Immature natural killer cell (primary cell): ENCODE results near the gene ZFYVE28. TPM values are rescaled to one million over a fixed set of nuclear protein-coding genes. Genes with fewer than 3 reads are reported as not detected.

Experiments used
- DNase-seq, 3 donors: peaks; one replicate each; pipeline ENCODE4 v3.0.0; 2022; ENCODE audit warnings: mixed read lengths in 1 of 3
- H3K27ac Mint-ChIP-seq, 6 donors: one replicate each; pipeline ENCODE4 v1.8.0; 2020; ENCODE audit warnings: mixed read lengths in 6 of 6, mild to moderate bottlenecking in 5 of 6, inconsistent platforms in 4 of 6, moderate library complexity in 3 of 6
- H3K27me3 Mint-ChIP-seq, 3 donors: one replicate each; pipeline ENCODE4 v1.8.0; 2020 to 2021; ENCODE audit warnings: low read depth in 3 of 3, mild to moderate bottlenecking in 3 of 3, mixed read lengths in 3 of 3, moderate library complexity in 3 of 3, inconsistent platforms in 1 of 3
- H3K36me3 Mint-ChIP-seq, 3 donors: one replicate each; pipeline ENCODE4 v1.8.0; 2020; ENCODE audit warnings: mixed read lengths in 3 of 3, inconsistent platforms in 2 of 3, mild to moderate bottlenecking in 2 of 3
- H3K4me1 Mint-ChIP-seq, 2 donors: one replicate each; pipeline ENCODE4 v1.8.0; 2020; ENCODE audit warnings: inconsistent platforms in 2 of 2, mild to moderate bottlenecking in 2 of 2, mixed read lengths in 2 of 2, moderate library complexity in 1 of 2
- H3K4me3 Mint-ChIP-seq, 5 donors: one replicate each; pipeline ENCODE4 v1.8.0; 2020; ENCODE audit warnings: mild to moderate bottlenecking in 5 of 5, mixed read lengths in 5 of 5, inconsistent platforms in 3 of 5, moderate library complexity in 3 of 5
- H3K9me3 Mint-ChIP-seq, 6 donors: one replicate each; pipeline ENCODE4 v1.8.0; 2020; ENCODE audit warnings: mild to moderate bottlenecking in 6 of 6, mixed read lengths in 6 of 6, inconsistent platforms in 4 of 6, moderate library complexity in 3 of 6
- polyA plus RNA-seq, 3 donors: library from polyadenylated mRNA; unstranded; fragments of 300-500 nt; fragmentation: Illumina TruSeq; gene quantifications; one replicate each; pipeline ENCODE4 v1.2.3, GENCODE V29; 2021

Gene ZFYVE28
- polyA plus RNA-seq, 3 donors from 2014 or later = 11.9 to 17.5 (median 14.4) TPM

DNA sequence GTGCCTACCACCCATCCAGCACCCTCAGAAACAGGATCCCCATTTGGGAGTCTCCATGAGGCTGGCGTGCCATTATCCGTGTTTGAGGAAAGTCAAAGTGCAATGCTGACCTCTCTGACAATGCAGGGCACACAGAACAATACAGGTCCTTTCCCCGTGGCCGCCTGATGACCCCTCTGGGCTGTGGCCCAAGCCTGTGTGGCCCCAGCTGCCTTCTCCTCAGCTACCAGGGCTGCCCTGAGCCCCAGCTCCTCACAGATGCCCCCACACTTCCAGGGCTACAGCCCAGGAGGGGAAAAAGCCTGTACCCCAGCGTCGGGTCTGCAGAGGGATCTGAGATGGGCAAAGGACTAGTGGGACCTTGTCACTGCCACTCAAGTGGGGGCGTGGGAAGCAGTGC lies 15.5 kb downstream of the ZFYVE28 start:
- Mint-ChIP-seq H3K27ac (peak overlapping the region; percentile 48 to 88 (median 78)), H3K36me3 (peaks cover 0 to 3% (median 0%) of the 10 kb centered on the region in 3 donors), H3K4me1 (peaks cover 64 to 70% of the 10 kb centered on the region in 2 donors), H3K27me3 (peaks cover 2 to 17% (median 14%) of the 10 kb centered on the region in 3 donors), H3K9me3 (no peaks in the 10 kb centered on the region), H3K4me3 (peak overlapping the region in 4 of 5 donors; percentile 81 to 92 (median 82))
- DNase-seq = no peak

GRCh38 chr4:2402048-2402842 lies 16.2 kb downstream of the ZFYVE28 start:
- Mint-ChIP-seq H3K27ac (peak overlapping the region; percentile 48 to 88 (median 82)), H3K4me1 (peaks cover 59 to 68% of the 10 kb centered on the region in 2 donors), H3K9me3 (no peaks in the 10 kb centered on the region), H3K4me3 (peak overlapping the region; percentile 77 to 92 (median 81)), H3K36me3 (peaks cover 0 to 3% (median 0%) of the 10 kb centered on the region in 3 donors), H3K27me3 (peaks cover 2 to 17% (median 11%) of the 10 kb centered on the region in 3 donors)
- DNase-seq = peak in 1 of 3 donors; percentile 28

- no peak for DNase-seq
- Mint-ChIP-seq H3K4me1 (peaks cover 53 to 61% of the 10 kb centered on the region in 2 donors), H3K36me3 (peaks cover 0 to 3% (median 0%) of the 10 kb centered on the region in 3 donors), H3K4me3 (peak overlapping the region; percentile 77 to 92 (median 81)), H3K9me3 (no peaks in the 10 kb centered on the region), H3K27ac (peak overlapping the region; percentile 34 to 88 (median 79)), H3K27me3 (peaks cover 2 to 16% (median 11%) of the 10 kb centered on the region in 3 donors)
Observed at GRCh38 chr4:2401610-2401983, 16.8 kb downstream of the ZFYVE28 start.

- Mint-ChIP-seq H3K4me3 (peak overlapping the region; percentile 77 to 92 (median 81)), H3K4me1 (peaks cover 51 to 61% of the 10 kb centered on the region in 2 donors), H3K36me3 (peaks cover 0 to 3% (median 0%) of the 10 kb centered on the region in 3 donors), H3K27me3 (peaks cover 2 to 16% (median 11%) of the 10 kb centered on the region in 3 donors), H3K27ac (peak overlapping the region; percentile 48 to 89 (median 80)), H3K9me3 (no peaks in the 10 kb centered on the region)
- peak; percentile 48 to 51 (median 50) for DNase-seq
Observed at GRCh38 chr4:2400841-2401609, 17.4 kb downstream of the ZFYVE28 start.

GRCh38 chr4:2399631-2400190 lies 18.7 kb downstream of the ZFYVE28 start:
- Mint-ChIP-seq H3K27me3 (peaks cover 2 to 16% (median 9%) of the 10 kb centered on the region in 3 donors), H3K4me1 (peaks cover 59 to 68% of the 10 kb centered on the region in 2 donors), H3K4me3 (no peak overlapping the region), H3K9me3 (no peaks in the 10 kb centered on the region), H3K36me3 (peaks cover 0 to 3% (median 0%) of the 10 kb centered on the region in 3 donors), H3K27ac (peak overlapping the region in 3 of 6 donors; percentile 29 to 89 (median 80))
- no peak for DNase-seq

GRCh38 chr4:2399216-2399615 lies 19.2 kb downstream of the ZFYVE28 start:
- Mint-ChIP-seq H3K4me1 (peaks cover 61 to 68% of the 10 kb centered on the region in 2 donors), H3K27me3 (peaks cover 2 to 17% (median 9%) of the 10 kb centered on the region in 3 donors), H3K4me3 (peak overlapping the region in 2 of 5 donors; percentile 22 to 27)

DNA sequence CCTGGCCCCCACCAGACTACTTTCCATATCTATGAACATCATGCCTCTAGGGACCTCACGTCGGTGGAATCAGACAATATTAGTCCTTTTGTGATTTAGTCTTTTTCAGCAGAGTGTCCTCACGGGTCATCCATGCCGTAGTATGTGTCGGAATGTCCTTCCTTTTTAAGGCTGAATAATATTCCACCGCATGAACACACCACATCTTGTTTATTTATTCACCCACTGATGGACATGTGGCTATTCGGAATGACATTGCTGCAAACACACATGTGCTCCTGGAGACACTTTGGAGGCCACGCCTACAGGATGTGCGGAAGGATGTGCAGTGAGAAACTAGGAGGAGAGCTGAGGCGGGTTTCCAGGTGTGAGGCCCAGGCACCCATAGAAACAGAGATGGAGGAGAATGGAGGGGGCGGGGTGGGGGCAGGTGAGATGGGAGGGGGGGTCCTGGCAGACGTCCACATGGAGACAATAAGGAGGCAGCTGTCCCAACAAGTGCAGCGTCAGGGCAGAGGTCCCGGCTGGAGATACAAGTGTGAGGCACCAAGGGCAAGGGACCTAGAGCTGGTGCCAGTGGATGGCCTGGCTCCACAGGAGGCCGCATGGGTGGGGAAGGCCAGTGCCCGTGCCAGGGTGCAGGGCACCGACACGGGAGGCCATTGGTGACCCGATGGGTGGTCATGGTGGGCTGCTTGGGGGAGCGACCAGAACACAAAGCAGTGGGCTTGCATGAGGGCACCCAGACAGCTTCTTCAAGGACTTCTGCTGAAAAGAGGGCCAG lies 20.7 kb downstream of the ZFYVE28 start:
- no peaks in the 10 kb centered on the region for H3K36me3 Mint-ChIP-seq
- H3K9me3 Mint-ChIP-seq = no peaks in the 10 kb centered on the region
- peaks cover 66 to 72% of the 10 kb centered on the region in 2 donors for H3K4me1 Mint-ChIP-seq
- H3K27ac Mint-ChIP-seq = peak overlapping the region in 5 of 6 donors; percentile 51 to 82 (median 71)
- DNase-seq = no peak
- H3K4me3 Mint-ChIP-seq = no peak overlapping the region
- peaks cover 2 to 18% (median 11%) of the 10 kb centered on the region in 3 donors for H3K27me3 Mint-ChIP-seq

More at GRCh38 chr4:2399216-2399615, 19.2 kb downstream of the ZFYVE28 start:
- Mint-ChIP-seq H3K27ac (peak overlapping the region in 5 of 6 donors; percentile 23 to 86 (median 71)), H3K9me3 (no peaks in the 10 kb centered on the region), H3K36me3 (peaks cover 0 to under 1% (median 0%) of the 10 kb centered on the region in 3 donors)
- DNase-seq = no peak

GRCh38 chr4:2396781-2397368 lies 21.6 kb downstream of the ZFYVE28 start:
- Mint-ChIP-seq H3K9me3 (no peaks in the 10 kb centered on the region), H3K4me3 (no peak overlapping the region), H3K36me3 (no peaks in the 10 kb centered on the region), H3K4me1 (peaks cover 65 to 72% of the 10 kb centered on the region in 2 donors), H3K27me3 (peaks cover 2 to 12% (median 6%) of the 10 kb centered on the region in 3 donors), H3K27ac (no peak overlapping the region)
- no peak for DNase-seq

DNA sequence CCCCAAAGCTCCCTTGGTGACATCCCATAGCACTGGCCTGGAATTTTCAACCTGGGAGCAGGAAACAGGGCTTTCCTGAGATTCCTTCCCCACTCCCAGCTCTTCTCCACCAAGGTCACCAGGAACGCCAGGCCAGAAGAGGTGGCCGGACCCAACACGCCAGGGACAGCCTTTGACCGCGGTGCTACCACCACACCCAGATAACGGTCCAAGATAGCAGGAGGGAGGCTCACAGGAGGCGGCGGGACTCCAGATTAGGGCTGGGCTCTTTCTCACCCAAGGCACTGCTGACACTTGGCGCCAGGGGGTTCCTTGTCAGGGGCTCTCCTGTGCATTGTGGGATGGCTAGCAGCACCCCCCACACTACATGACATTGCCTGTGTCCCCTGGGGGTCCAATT lies 22.9 kb downstream of the ZFYVE28 start:
- H3K27me3 Mint-ChIP-seq = peaks cover 2 to 11% (median 10%) of the 10 kb centered on the region in 3 donors
- no peaks in the 10 kb centered on the region for H3K9me3 Mint-ChIP-seq
- H3K27ac Mint-ChIP-seq = peak overlapping the region in 2 of 6 donors; percentile 40 to 55
- peaks cover 67 to 73% of the 10 kb centered on the region in 2 donors for H3K4me1 Mint-ChIP-seq
- no peaks in the 10 kb centered on the region for H3K36me3 Mint-ChIP-seq
- DNase-seq = no peak
- H3K4me3 Mint-ChIP-seq = no peak overlapping the region

DNA sequence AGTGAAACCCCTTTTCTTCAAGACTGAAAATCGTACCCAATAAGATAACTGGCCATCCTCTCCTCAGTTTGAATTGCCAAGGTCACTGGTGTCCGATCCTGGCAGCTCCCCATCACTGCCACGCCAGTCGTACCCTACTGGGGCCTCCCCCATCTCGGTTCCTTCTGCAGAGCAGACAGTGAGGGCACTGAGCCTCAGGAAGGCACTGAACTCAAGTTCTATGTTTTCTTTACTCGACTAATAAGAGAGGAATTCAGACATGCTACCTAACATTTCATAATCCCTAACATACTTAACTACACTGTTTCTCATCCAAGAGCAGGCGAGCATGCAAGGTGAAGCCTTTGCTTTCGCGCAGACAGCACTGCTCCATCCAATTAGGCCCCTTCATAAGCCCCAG lies 23.4 kb downstream of the ZFYVE28 start:
- Mint-ChIP-seq H3K27me3 (peaks cover 2 to 11% (median 10%) of the 10 kb centered on the region in 3 donors), H3K36me3 (no peaks in the 10 kb centered on the region), H3K4me3 (peak overlapping the region in 4 of 5 donors; percentile 14 to 87 (median 48)), H3K4me1 (peaks cover 67 to 73% of the 10 kb centered on the region in 2 donors), H3K27ac (peak overlapping the region in 4 of 6 donors; percentile 13 to 46 (median 28)), H3K9me3 (no peaks in the 10 kb centered on the region)
- no peak for DNase-seq

- H3K4me1 Mint-ChIP-seq = peaks cover 70 to 75% of the 10 kb centered on the region in 2 donors
- H3K27me3 Mint-ChIP-seq = peaks cover 2 to 11% (median 10%) of the 10 kb centered on the region in 3 donors
- peak overlapping the region in 3 of 5 donors; percentile 33 to 87 (median 62) for H3K4me3 Mint-ChIP-seq
- H3K9me3 Mint-ChIP-seq = no peaks in the 10 kb centered on the region
- no peaks in the 10 kb centered on the region for H3K36me3 Mint-ChIP-seq
- DNase-seq = no peak
- peak overlapping the region; percentile 13 to 79 (median 23) for H3K27ac Mint-ChIP-seq
Observed at GRCh38 chr4:2394528-2394927, 23.9 kb downstream of the ZFYVE28 start.
